Measurements from ENCODE around the gene ING1. TPM values are rescaled to one million over a fixed set of nuclear protein-coding genes. Genes with fewer than 3 reads are reported as not detected.
"Not testable (repeated sequence)": the region's sequence is repeated elsewhere in the genome, so short reads cannot be mapped to it uniquely, and the experiment has no call there.

Gene ING1, protein sequence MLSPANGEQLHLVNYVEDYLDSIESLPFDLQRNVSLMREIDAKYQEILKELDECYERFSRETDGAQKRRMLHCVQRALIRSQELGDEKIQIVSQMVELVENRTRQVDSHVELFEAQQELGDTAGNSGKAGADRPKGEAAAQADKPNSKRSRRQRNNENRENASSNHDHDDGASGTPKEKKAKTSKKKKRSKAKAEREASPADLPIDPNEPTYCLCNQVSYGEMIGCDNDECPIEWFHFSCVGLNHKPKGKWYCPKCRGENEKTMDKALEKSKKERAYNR
- 26.4 TPM for polyA plus RNA-seq (ENCODE audit: insufficient read length)
- long read RNA-seq, donor 1, full-length matches to known transcripts: 18 of 31 reads
- long read RNA-seq, donor 1, partial matches to known transcripts: 13 of 31 reads
- long read RNA-seq, donor 1, other reads (novel, unspliced or antisense): 0 of 31 reads
- long read RNA-seq, donor 2, full-length matches to known transcripts: 13 of 13 reads
- long read RNA-seq, donor 2, partial matches to known transcripts: 0 of 13 reads
- long read RNA-seq, donor 2, other reads (novel, unspliced or antisense): 0 of 13 reads
- long read RNA-seq, donor 3, full-length matches to known transcripts: 7 of 7 reads
- long read RNA-seq, donor 3, partial matches to known transcripts: 0 of 7 reads
- long read RNA-seq, donor 3, other reads (novel, unspliced or antisense): 0 of 7 reads
- long read RNA-seq, donor 4, partial matches to known transcripts: 0 of 2 reads
- long read RNA-seq, donor 4, other reads (novel, unspliced or antisense): 0 of 2 reads
- long read RNA-seq, donor 5, full-length matches to known transcripts: 23 of 23 reads
- long read RNA-seq, donor 5, partial matches to known transcripts: 0 of 23 reads
- long read RNA-seq, donor 5, other reads (novel, unspliced or antisense): 0 of 23 reads
- long read RNA-seq, donor 6, full-length matches to known transcripts: 20 of 20 reads
- long read RNA-seq, donor 6, partial matches to known transcripts: 0 of 20 reads
- long read RNA-seq, donor 6, other reads (novel, unspliced or antisense): 0 of 20 reads
- long read RNA-seq, donor 7, full-length matches to known transcripts: 17 of 17 reads
- long read RNA-seq, donor 7, partial matches to known transcripts: 0 of 17 reads
- long read RNA-seq, donor 7, other reads (novel, unspliced or antisense): 0 of 17 reads
- long read RNA-seq, donor 8, full-length matches to known transcripts: 7 of 7 reads
- long read RNA-seq, donor 8, partial matches to known transcripts: 0 of 7 reads
- long read RNA-seq, donor 8, other reads (novel, unspliced or antisense): 0 of 7 reads

GRCh38 chr13:110713642-110713952 is at the start of gene ING1:
Gene ING1 (plus strand): TSS chr13:110713700. CDS start chr13:110714150, 450 bp downstream.
- DNase-seq: no peak

GRCh38 chr13:110664041-110664440 is 49.5 kb upstream of the ING1 start:
- DNase-seq: no peak

GRCh38 chr13:110664673-110665072 is 48.8 kb upstream of the ING1 start:
- no peak for DNase-seq

- DNase-seq: no peak
Measured at GRCh38 chr13:110665491-110666254, 47.8 kb upstream of the ING1 start.

DNA sequence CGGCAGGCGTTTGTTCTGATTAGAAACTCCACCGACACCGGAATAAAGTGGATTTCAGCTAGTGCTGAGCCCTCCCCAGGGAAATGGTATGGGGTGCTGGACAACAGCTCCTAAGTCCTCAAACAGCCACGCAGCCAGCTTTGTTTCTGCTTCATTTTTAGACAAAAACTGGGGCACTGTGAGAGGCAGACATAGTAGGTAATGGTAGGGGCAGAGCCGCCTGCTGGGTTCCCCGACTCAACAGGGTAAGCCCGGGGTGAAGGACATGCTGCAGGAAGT is 47.3 kb upstream of the ING1 start:
- no peak for DNase-seq

DNA sequence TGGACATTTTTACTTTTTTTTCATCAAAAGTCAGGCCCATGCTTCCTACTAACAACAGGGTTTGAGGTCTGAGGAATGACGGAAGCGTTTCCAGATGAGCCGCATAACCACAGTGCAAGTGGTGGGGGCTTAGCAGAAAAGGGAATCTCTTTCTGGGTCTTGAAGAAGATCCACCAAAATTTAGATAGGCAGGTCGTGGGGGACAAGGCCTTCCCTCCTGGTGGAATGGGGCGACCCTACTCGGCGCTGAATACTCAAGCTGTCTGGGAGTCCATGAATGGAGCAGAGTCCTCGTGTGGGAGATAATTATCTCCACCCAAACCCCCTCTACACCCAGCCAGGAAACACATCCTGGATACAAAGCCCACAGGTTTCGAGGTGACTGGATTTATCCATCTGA is 44.5 kb upstream of the ING1 start:
- DNase-seq: no peak

DNA sequence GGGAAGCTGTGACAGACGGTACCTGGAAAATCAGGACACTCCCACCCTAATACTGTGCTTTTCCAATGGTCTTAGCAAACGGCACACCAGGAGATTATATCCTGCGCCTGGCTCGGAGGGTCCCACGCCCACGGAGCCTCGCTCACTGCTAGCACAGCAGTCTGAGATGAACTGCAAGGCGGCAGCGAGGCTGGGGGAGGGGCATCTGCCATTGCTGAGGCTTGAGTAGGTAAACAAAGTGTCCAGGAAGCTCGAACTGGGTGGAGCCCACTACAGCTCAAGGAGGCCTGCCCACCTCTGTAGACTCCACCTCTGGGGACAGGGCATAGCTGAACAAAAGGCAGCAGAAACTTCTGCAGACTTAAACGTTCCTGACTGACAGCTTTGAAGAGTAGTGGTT is 43.7 kb upstream of the ING1 start:
- DNase-seq: not testable (repeated sequence)

DNA sequence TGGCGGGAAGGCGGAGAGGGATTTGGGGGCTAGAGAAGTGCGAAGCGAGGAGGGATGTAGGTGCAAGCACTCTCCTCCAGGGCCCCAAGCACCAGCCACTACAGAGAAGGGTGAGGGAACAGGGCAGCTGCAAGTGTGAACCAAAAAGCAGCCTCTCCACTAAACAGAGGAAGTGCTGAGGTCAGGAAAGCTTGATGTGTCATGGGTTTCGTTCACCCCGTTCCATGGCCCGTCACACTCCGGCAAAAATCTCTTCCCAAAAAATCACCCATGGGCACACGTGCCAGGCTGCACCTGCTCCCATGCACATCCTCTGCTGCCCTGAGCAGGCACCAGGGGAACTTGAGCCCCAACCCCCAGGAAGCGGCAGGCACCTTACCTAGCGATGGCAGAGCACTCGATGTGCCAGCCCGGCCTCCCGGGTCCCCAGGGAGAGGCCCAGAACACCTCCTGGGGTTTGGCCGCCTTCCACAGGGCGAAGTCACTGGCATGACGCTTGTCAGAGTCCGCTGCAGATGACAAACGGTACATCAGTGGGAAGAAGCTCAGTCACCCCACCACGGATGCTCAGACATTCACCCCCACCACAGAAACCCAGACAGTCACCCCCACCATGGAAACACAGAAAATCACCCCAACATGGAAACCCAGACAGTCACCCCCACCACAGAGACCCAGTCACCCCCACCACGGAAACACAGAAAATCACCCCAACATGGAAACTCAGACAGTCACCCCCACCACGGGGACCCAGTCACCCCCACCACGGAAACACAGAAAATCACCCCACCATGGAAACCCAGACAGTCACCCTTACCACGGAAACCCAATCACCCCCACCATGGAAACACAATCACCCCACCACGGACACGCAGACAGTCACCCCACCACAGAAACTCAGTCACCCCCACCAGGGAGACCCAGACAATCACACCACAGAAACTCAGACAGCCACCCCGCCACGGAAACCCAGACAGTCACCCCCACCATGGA is 36.6 kb upstream of the ING1 start:
- DNase-seq: no peak

- DNase-seq: no peak
Measured at GRCh38 chr13:110677731-110678545, 35.6 kb upstream of the ING1 start.

- DNase-seq: no peak
Measured at GRCh38 chr13:110680852-110681251, 32.6 kb upstream of the ING1 start.

GRCh38 chr13:110681868-110682550 is 31.5 kb upstream of the ING1 start:
- DNase-seq: no peak

DNA sequence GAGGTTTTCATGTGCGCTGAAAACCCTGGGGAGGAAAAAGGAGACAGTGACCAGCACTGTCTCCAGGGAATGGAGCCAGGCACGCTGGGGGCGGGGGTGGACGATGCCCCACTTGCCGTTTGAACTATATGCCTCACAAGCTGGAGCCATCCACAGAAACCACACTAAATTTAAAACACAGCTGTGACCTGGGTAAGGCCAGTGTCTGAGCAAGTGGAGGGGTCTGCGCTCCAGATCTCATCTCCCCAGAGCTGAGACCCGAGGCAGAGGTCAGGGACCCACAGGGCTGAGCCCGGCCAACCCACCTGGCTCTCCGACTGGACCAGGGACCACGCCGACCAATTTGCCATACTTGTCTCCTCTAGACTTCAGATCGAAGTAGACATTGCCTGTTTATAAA is 30.8 kb upstream of the ING1 start:
- DNase-seq: no peak

DNA sequence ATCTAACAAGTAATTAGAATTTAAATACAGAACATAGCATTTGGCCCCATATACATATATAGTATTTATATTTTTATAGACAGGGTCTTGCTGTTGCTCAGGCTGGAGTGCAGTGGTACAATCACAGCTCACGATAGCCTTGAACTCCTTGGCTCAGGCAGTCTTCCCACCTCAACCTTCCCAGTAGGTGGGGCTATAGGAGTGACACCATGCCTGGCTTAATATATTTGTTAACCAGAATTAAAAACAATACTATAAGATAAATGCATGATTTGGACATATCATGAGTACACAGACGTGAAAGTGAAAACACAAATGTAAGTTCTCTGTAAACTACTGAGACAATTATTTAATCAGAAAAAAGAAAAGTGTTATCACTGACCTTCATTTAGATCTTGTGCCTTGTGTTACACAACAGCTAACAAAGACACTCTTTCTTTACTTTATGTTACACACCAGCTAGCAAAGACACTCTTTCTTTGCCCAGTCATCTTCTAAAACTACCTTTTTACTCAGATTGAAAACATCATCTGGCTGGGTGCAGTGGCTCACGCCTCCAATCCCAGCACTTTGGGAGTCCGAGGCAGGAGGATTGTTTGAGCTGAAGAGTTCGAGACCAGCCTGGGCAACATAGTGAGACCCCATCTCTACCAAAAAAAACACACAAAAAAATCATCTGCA is 30.2 kb upstream of the ING1 start:
- DNase-seq: no peak

GRCh38 chr13:110683921-110684320 is 29.6 kb upstream of the ING1 start:
- DNase-seq: no peak

DNA sequence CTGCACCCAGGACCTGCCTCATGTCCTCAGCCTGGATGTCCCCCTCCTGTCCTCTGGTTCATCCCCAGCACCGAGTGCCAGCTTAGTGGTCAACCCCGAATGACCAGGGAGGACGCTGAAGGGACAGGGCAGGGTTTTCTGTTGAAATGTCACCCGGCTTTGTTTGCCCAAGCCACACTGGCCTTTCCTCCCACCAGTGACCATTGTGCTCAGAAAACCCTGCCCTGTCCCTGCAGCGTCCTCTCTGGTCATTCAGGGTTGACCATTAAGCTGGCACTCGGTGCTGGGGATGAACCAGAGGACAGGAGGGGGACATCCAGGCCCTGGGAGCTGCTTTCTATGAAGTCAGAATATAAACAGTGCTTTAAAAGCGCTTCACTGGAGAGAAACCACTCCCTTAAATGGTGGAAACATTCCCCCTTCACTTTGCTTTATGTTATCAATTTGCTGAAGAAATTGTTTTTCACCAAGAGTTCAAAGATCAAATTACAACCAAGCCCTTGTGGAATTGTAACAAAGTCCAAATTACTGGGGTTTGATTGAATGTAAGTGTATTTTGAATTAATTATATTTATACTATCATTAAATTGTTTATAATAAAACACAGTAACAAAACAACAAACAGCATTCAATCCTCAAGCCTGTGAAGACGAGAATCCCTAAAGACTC is 29.0 kb upstream of the ING1 start:
- DNase-seq: no peak

- no peak for DNase-seq
Measured at GRCh38 chr13:110685305-110686020, 28.0 kb upstream of the ING1 start.

DNA sequence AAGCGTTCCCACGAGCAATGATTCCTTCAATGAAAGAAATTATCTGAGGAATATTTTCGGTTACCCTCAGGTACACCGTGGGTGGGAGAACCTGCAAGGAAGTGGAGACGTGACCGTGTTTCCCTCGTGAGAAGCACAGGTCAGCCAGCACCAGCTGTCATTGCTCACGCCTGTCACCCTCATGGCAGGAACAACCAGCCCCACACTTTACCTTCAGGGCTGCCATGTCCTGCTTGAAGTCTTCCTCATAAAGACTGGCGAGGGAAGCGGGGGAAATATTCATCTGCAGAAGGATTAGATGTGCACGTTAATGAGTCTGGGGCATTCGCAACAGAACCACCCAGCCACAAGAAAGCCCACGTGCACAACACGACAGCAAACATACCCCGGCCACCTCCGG is 25.8 kb upstream of the ING1 start:
- DNase-seq: no peak

Data from left kidney (tissue), 8 donors.